Activated T-cell treated with anti-CD3 and anti-CD28 coated beads, Interleukin-2, amount 50 U/mL, for 4 hours (primary cell): ENCODE results near the gene NSRP1. TPM values are rescaled to one million over a fixed set of nuclear protein-coding genes. Genes with fewer than 3 reads are reported as not detected.
"Not testable (repeated sequence)": the region's sequence is repeated elsewhere in the genome, so short reads cannot be mapped to it uniquely, and the experiment has no call there.

ENCODE experiments used
- ATAC-seq, 2 donors: fragments of 200-7000 bp; cut with Tn5 transposase; one replicate each; pipeline ENCODE4 v1.10.0; 2021
- DNase-seq: peaks from one replicate; pipeline ENCODE4 v3.0.0-alpha.2; 2020
- H3K27me3 Mint-ChIP-seq: one replicate; pipeline ENCODE4 v1.8.0; 2021; ENCODE audit warnings: low read depth, mixed read lengths
- H3K36me3 Mint-ChIP-seq: one replicate; pipeline ENCODE4 v1.8.0; 2022; ENCODE audit warnings: mixed read lengths; ENCODE audit not compliant: insufficient read depth
- H3K4me1 Mint-ChIP-seq: one replicate; pipeline ENCODE4 v1.8.0; 2021; ENCODE audit warnings: low read depth, mixed read lengths
- H3K4me3 Mint-ChIP-seq: one replicate; pipeline ENCODE4 v1.8.0; 2021; ENCODE audit warnings: mild to moderate bottlenecking, moderate library complexity, mixed read lengths
- H3K9me3 Mint-ChIP-seq: one replicate; pipeline ENCODE4 v1.8.0; 2021; ENCODE audit warnings: mixed read lengths
- total RNA-seq, 3 donors: library from RNA; stranded (reverse); gene quantifications; one replicate each; pipeline ENCODE4 v1.2.1, GENCODE V29; 2021

Gene NSRP1, protein sequence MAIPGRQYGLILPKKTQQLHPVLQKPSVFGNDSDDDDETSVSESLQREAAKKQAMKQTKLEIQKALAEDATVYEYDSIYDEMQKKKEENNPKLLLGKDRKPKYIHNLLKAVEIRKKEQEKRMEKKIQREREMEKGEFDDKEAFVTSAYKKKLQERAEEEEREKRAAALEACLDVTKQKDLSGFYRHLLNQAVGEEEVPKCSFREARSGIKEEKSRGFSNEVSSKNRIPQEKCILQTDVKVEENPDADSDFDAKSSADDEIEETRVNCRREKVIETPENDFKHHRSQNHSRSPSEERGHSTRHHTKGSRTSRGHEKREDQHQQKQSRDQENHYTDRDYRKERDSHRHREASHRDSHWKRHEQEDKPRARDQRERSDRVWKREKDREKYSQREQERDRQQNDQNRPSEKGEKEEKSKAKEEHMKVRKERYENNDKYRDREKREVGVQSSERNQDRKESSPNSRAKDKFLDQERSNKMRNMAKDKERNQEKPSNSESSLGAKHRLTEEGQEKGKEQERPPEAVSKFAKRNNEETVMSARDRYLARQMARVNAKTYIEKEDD
- 10 to 100 TPM; 33.0 to 40.8 (median 40.2) TPM for total RNA-seq

DNA sequence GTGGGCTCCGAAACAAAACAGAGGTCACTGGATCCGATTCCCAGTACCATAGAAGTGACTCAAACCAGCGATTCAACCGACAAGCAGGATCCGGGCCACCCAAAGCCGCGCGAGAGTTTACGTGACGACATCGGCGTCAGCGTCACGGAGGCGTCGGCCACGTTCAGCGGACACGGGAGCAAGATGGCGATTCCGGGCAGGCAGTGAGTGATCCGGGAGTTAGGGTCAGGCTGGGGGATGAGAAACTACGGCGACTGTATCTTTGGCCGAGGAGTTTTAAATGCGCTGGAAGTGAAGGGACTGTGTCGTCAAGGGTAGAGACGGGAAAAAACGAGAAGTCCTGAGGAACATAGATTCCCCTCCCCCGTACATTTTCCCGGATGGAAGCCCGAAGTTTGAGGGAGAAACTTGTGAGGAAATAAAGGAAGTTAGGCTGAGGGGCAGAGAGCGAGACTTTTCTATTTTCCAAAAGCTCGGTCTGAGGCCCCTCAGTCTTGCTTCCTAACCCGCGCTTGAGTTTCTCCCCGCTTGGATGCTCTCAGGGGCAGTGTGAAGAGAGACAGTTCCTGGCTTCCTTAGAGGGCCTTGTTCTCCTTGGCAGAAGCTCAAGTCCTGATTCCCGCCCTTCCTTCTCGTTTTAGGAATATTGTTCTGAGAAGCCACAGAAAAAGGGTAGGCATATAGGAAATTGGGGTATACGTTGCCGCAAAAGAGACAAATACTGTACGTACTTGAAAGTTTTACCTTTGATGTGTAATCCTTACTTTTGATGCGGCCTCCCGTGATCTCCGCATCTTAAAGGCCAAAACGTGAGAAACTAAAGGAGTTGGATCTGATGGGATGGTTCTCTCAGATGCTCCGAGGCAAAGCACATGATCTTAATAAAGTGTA, at the start of gene NSRP1:
TSS of gene NSRP1 (plus strand) at position 156 of the 891 bp plus-strand sequence. CDS start at position 184, 28 bp downstream.
- Mint-ChIP-seq H3K9me3 (no peaks in the 10 kb centered on the region), H3K4me3 (peak within 1 kb of the TSS; percentile 96), H3K27me3 (no peaks in the 10 kb centered on the region), H3K36me3 (peaks cover 22% of the 10 kb centered on the region), H3K4me1 (peaks cover 40% of the 10 kb centered on the region)
- peak; percentile 97 to 99 for ATAC-seq
- DNase-seq: peak; percentile 93

DNA sequence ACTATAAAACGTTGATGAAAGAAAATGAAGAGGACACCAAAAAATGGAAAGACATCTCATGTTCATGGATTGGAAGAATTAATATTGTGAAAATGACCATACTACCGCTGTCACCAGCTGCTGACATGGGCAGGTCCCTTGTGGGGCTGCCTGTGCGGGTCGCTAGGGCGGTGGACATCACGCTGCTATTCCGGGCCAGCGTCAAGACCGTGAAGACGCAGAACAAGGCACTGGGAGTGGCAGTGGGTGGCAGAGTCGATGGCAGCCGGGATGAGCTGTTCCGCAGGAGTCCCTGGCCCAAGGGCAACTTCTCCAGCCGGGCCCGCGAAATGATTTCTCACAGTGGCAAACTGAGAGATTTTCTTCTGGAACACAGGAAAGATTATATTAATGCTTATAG, 48.2 kb upstream of the NSRP1 start:
- DNase-seq (no peak), ATAC-seq (no peak)
- Mint-ChIP-seq H3K9me3 (peaks cover 23% of the 10 kb centered on the region), H3K4me3 (no peak overlapping the region), H3K36me3 (no peaks in the 10 kb centered on the region), H3K27me3 (peaks cover 6% of the 10 kb centered on the region), H3K4me1 (no peaks in the 10 kb centered on the region)

DNA sequence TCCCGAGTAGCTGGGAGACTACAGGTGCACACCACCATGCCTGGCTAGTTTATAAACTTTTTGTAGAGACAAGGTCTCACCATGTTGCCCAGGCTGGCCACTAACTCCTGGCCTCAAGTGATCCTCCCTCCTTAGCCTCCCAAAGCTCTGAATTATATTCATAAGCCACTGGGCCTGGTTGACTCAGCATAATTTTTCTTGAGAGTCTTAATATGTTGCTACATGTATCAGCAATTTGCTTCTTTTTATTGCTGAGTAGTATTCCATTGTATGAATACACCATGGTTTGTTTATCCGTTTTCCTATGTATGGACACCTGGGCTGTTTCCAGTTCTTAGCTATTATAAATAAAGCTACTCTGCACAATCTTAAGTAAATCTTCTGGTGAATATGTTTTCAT, 42.4 kb upstream of the NSRP1 start:
- no peaks in the 10 kb centered on the region for H3K36me3 Mint-ChIP-seq
- H3K4me1 Mint-ChIP-seq: no peaks in the 10 kb centered on the region
- DNase-seq: no peak
- H3K9me3 Mint-ChIP-seq: no peaks in the 10 kb centered on the region
- no peak overlapping the region for H3K4me3 Mint-ChIP-seq
- ATAC-seq: no peak
- H3K27me3 Mint-ChIP-seq: peaks cover 7% of the 10 kb centered on the region

DNA sequence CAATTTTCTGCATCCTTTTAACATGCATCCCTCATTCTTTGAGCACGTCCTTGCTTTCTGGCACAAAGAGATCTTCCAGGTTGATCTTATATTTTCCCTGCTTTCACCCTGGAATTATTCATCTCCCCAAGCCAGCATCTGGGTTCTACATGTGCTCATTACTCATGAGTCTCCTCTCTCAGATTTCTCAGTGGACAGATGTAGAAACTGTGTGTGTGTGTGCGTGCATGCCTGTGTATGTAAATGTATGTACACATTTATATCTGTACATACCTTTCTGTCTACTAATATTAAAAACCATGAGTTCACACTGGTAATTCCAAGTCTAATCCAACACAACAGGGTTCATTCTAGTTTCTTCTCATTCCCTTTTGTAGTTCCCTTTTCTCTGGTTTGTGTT, 41.9 kb upstream of the NSRP1 start:
- peaks cover 7% of the 10 kb centered on the region for H3K27me3 Mint-ChIP-seq
- H3K4me1 Mint-ChIP-seq: no peaks in the 10 kb centered on the region
- no peak overlapping the region for H3K4me3 Mint-ChIP-seq
- H3K36me3 Mint-ChIP-seq: no peaks in the 10 kb centered on the region
- no peak for ATAC-seq
- no peak for DNase-seq
- no peaks in the 10 kb centered on the region for H3K9me3 Mint-ChIP-seq

DNA sequence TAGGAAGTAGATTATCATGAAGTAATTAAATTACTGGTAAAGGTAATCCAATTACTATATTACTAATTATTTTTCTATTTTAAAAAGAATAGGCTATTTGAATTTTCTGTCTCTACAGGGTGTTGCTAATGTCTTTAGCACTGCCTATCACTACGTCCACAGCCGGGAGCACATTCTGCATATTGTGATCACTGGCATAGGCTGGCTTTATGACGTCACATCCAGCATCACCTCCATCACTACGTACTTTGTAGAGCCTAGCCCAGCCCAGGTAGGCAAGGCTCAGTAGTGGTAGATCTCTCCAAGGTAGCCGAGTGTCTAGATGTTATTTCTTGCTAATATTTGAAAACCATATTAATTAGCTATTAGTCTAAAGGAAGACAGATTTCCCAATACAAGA, 33.8 kb upstream of the NSRP1 start:
- H3K4me3 Mint-ChIP-seq: no peak overlapping the region
- no peaks in the 10 kb centered on the region for H3K9me3 Mint-ChIP-seq
- H3K36me3 Mint-ChIP-seq: no peaks in the 10 kb centered on the region
- H3K27me3 Mint-ChIP-seq: peaks cover 17% of the 10 kb centered on the region
- no peak for ATAC-seq
- H3K4me1 Mint-ChIP-seq: no peaks in the 10 kb centered on the region
- no peak for DNase-seq

DNA sequence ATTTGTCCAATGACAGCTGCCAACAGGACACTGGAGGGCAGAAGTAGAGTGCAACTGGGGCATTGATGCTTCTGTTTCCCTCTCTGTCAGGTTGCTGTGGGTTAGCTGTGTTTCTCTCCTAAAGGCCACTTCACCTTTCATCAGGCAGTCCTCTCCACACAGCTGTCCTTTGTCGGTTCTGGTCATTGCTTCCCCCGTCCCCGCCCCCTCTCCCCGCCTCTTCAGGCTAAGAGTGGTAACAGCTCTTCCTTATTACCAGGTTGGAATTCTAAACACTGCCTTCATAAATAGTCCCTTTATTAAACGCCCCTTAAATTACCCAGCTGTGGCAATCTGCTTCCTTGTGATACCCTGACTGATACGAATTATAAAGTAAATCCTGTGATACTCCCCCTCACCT, 31.8 kb upstream of the NSRP1 start:
- Mint-ChIP-seq H3K4me3 (no peak overlapping the region), H3K36me3 (no peaks in the 10 kb centered on the region), H3K27me3 (peaks cover 16% of the 10 kb centered on the region), H3K4me1 (no peaks in the 10 kb centered on the region), H3K9me3 (no peaks in the 10 kb centered on the region)
- DNase-seq (no peak), ATAC-seq (no peak)

DNA sequence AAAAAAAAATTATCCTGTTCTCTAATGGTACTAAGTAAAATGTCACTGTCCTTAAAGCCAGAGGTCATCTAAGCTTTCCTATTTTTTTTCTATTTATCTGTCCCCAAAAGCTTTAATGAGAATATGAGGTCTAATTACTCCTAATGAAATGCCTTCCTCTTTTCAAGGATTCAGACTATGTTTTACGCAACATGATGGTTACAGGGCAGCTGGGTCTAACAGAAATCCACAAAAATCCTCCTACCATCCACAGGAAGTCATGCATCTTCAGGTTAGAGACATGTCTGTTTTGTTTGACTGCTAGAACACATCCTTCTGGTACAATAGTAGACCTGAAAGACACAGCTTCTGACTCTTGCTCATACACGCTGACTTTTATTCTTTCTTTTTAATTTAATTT, 29.7 kb upstream of the NSRP1 start:
- H3K9me3 Mint-ChIP-seq: no peaks in the 10 kb centered on the region
- ATAC-seq (no peak), DNase-seq (no peak)
- no peaks in the 10 kb centered on the region for H3K36me3 Mint-ChIP-seq
- H3K4me1 Mint-ChIP-seq: no peaks in the 10 kb centered on the region
- no peak overlapping the region for H3K4me3 Mint-ChIP-seq
- H3K27me3 Mint-ChIP-seq: peaks cover 23% of the 10 kb centered on the region

DNA sequence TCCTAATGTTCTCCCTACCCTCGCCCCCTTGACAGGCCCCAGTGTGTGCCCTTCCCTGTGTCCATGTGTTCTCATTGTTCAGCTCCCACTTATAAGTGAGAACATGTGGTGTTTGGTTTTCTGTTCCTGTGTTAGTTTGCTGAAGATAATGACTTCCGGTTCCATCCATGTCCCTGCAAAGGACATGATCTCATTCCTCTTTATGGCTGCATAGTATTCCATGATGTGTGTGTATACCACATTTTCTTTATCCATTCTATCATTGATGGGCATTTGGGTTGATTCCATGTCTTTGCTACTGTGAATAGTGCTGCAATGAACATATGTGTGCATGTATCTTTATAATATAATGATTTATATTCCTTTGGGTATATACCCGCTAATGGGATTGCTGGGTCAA, 29.2 kb upstream of the NSRP1 start:
- H3K4me3 Mint-ChIP-seq, H3K36me3 Mint-ChIP-seq, DNase-seq: not testable (repeated sequence)

DNA sequence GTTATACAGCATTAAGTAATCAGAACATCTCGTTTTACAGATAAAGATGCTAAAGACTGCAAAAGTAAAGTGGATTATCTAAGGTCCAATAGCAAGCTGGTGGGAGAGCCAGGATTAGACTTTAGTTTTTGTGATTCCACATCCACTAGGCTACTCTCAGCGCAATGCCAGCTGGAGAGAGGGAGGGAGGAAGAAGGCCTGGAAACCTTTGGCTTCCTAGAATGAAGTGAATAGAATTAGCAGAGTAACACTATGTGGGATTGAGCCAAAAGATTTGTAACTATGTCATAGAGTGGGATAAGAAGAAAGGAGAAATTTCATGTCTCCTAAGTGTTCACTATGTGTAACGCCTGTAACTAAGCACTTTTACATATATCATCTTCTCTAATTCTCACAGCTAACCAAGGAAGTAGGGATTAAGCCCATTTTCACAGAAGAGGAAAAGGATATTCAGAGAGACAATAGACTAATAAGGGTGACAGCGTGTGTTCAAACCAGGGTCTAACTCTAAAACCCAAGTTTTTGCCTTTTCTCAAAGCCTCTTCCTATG, 25.4 kb upstream of the NSRP1 start:
- H3K4me1 Mint-ChIP-seq: peaks cover 4% of the 10 kb centered on the region
- no peak for ATAC-seq
- peaks cover 27% of the 10 kb centered on the region for H3K27me3 Mint-ChIP-seq

More for the DNA sequence above, 29.2 kb upstream of the NSRP1 start:
- H3K9me3 Mint-ChIP-seq, ATAC-seq, H3K4me1 Mint-ChIP-seq: not testable (repeated sequence)
- H3K27me3 Mint-ChIP-seq: peaks cover 24% of the 10 kb centered on the region

DNA sequence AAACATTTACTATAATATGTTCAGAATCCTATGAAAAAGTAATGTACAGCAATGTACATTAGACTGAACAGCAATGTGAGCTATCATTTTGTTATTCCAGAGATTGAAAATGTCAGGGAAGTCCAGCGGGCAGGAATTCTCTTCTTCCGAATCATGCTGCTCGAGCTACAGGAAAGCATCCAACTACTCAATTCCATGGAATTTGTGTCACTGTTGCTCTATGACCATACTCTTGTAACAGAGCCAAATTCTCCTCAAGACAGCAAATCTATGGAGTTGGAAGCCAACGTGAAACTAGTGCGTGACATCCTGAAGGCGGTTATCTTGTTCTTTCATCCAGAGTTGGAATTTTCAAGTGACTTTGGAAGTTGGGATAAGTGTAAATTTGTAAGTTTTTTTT, 24.8 kb upstream of the NSRP1 start:
- H3K9me3 Mint-ChIP-seq: no peaks in the 10 kb centered on the region
- H3K4me3 Mint-ChIP-seq: no peak overlapping the region
- H3K36me3 Mint-ChIP-seq: no peaks in the 10 kb centered on the region

More for the DNA sequence above, 25.4 kb upstream of the NSRP1 start:
- Mint-ChIP-seq H3K36me3 (no peaks in the 10 kb centered on the region), H3K9me3 (no peaks in the 10 kb centered on the region), H3K4me3 (no peak overlapping the region)
- DNase-seq: no peak

DNA sequence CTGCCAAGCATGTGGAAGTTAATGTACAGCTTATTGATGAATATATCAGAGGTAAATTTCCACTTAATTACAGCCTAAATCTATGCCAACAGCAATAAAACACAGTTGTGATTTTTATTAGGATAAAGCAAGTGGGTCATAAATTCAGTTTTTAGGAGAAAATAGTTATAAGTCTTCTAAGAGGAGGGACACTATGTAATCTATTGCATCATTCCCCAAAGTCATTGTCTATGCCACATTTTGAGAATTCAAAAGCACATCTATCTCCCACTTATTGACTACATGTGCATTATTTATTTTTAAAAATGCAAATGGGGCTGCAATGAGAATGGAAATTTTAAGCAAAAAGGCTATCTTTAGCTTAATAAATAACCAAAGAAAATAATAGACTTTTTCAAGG, 23.7 kb upstream of the NSRP1 start:
- H3K27me3 Mint-ChIP-seq: peaks cover 22% of the 10 kb centered on the region
- ATAC-seq: no peak
- H3K4me1 Mint-ChIP-seq: peaks cover 4% of the 10 kb centered on the region
- no peak for DNase-seq
- H3K9me3 Mint-ChIP-seq: no peaks in the 10 kb centered on the region
- H3K36me3 Mint-ChIP-seq: no peaks in the 10 kb centered on the region
- no peak overlapping the region for H3K4me3 Mint-ChIP-seq

More for the DNA sequence above, 24.8 kb upstream of the NSRP1 start:
- no peak for DNase-seq
- Mint-ChIP-seq H3K4me1 (peaks cover 4% of the 10 kb centered on the region), H3K27me3 (peaks cover 26% of the 10 kb centered on the region)
- no peak for ATAC-seq

DNA sequence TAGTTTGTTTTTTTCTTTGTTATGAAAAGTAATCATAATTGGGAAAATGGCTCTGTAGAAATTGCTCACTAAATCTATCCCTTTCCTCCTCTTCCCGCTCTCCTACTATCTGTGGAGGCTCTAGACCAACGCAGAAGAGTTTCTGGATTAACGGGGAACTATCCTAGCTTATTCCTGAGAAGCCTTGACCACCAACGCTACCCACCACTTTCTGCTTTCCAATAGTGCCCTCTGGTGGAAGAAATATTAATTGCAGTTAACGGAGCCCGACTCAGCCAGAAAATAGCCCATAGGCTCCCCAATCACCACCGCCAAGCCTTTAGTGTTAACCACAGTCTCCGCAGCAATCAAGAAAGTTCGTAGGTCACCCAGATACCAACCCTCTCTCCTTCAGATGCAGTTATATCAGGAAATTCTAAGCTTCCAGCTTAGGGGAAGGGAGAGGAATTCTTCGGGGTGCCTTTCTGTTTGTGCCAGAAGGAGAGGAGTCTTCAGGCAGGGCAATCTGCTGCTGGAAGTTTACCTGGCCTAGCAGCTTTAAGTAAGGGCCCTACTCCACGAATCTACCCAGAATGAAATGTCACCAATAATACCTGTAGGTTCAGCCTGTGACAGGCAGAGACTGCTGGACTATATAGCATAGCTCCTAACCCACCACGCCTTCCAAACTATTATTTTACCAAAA, 23.0 kb upstream of the NSRP1 start:
- Mint-ChIP-seq H3K4me1 (peaks cover 4% of the 10 kb centered on the region), H3K4me3 (no peak overlapping the region), H3K9me3 (no peaks in the 10 kb centered on the region), H3K27me3 (peaks cover 22% of the 10 kb centered on the region), H3K36me3 (no peaks in the 10 kb centered on the region)
- peak; percentile 62 to 75 for ATAC-seq
- peak; percentile 17 for DNase-seq

DNA sequence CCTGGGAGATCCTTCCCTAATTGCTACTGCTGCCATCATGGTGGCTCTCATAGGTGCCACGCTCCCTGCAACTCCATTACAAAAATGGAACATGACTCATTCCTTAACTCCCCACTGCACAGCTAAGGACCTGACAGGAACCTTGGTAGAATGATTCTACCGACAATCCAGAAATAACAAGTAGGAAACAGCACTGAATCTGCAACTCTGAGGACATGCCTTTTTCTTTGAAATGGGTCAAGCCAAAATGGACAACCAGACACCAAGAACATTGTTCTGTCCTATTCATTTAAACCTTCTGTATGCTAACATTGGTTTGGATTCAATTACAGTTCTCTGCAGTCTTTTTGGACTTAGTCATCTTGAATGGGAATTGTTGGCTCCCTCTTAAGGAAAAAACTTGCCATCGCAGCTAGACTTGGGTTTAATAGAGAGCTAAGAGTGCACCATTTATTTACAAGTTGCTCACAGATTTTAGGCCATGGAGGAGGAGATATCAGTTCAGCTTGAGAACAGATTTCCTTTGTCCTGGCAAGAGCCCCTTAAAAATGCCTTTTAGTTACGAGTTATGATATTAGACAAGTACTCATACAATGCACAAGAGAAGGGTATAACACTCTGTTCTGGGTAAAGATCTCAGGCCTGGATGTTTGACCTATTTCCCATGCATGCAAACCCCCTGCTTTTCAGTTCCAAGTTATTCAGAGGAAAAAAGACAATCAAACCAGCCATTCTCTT, 20.9 kb upstream of the NSRP1 start:
- no peak for DNase-seq
- Mint-ChIP-seq H3K27me3 (peaks cover 17% of the 10 kb centered on the region), H3K36me3 (no peaks in the 10 kb centered on the region), H3K4me3 (no peak overlapping the region), H3K9me3 (no peaks in the 10 kb centered on the region), H3K4me1 (peaks cover 4% of the 10 kb centered on the region)
- ATAC-seq: no peak
